Measurements from ENCODE around the gene SNED1.
"Not testable (repeated sequence)": the region's sequence is repeated elsewhere in the genome, so short reads cannot be mapped to it uniquely, and the experiment has no call there.

SNED1 gene

DNA sequence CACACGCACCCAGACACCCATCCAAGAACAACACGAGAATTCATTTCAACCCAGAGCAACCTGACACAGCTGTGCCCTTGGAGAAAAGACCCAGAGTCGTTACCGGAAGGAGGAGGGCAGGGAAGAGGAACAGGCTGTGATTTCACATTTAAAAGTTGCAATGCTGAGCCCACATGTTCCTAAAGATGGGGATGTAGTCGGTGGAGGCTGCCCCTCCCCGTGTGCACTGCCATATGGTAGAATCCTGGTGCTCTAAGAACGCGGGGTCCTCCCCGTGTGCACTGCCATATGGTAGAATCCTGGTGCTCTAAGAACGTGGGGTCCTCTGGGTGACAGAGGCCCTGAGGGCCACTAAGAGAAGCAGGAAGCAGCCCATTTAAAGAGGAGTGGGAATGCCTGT lies 92.8 kb downstream of the SNED1 start:
- no peak for DNase-seq (ENCODE audit: low read depth)
- H3K4me3 ChIP-seq (ENCODE audit: control insufficient read depth, low read depth, low read length), result no peak overlapping the region
- TF ChIP-seq, protein P1, sequence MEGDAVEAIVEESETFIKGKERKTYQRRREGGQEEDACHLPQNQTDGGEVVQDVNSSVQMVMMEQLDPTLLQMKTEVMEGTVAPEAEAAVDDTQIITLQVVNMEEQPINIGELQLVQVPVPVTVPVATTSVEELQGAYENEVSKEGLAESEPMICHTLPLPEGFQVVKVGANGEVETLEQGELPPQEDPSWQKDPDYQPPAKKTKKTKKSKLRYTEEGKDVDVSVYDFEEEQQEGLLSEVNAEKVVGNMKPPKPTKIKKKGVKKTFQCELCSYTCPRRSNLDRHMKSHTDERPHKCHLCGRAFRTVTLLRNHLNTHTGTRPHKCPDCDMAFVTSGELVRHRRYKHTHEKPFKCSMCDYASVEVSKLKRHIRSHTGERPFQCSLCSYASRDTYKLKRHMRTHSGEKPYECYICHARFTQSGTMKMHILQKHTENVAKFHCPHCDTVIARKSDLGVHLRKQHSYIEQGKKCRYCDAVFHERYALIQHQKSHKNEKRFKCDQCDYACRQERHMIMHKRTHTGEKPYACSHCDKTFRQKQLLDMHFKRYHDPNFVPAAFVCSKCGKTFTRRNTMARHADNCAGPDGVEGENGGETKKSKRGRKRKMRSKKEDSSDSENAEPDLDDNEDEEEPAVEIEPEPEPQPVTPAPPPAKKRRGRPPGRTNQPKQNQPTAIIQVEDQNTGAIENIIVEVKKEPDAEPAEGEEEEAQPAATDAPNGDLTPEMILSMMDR (IDR thresholded peaks at IDR 0.05; ENCODE audit: control insufficient read depth, insufficient read depth, low read depth, low read length, missing control alignments), result no peak

DNA sequence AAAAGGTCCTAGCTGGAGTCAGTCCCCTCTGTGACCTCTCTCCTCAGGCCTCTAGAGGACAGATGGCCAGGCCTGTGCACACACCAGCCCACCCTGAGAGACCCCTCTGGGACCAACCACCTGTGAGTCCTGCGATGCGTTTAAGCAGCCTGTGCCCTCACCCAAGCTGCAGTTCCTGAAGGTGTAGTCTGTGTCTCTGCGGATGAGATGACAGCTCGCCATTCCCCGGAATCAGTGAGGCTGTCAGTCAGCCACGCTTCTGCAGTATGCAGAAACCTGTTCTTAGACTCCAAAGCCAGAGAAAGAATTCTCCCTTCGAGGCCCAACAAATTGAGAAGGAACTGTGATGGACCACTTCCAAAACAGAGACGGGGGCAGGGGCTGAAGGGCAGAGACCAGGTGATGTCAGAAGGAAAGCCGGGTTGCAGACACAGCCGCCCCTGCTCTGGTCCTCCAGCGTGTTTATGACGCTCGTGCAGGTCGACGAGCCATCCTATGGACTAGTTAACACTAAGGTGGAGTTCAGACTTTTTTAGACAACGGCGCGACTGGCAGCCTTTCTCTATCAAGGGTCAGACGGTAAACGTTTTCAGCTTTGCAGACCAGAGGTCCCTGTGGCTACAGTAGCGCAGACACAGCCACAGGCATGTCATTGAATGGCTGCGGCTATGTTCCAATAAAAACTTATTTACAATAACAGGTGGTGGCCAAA lies 93.5 kb downstream of the SNED1 start:
- H3K4me3 ChIP-seq (ENCODE audit: control insufficient read depth, low read depth, low read length), result no peak overlapping the region
- DNase-seq (ENCODE audit: low read depth), result no peak
- TF ChIP-seq, protein P1 (IDR thresholded peaks at IDR 0.05; ENCODE audit: control insufficient read depth, insufficient read depth, low read depth, low read length, missing control alignments), result no peak

DNA sequence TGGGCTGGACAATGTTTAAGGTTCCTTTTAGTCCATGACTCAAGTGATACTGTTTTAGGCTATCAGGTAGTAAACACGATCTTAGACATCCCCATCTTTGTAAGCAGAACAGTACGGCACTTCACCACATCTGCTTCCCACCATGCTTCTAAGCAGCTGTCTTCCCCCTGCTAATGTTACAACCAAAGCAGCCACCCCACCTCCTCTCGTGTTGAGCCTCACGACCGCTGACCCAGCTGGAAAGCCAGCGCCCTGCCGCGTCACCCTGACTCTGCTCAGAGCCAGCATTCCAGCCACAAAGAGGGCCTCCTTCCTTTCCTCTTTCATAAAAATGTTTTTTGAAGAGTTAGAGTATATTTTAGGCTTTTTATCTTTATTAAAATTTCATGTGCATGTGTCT lies 94.3 kb downstream of the SNED1 start:
- DNase-seq (ENCODE audit: low read depth), result no peak
- no peak overlapping the region for H3K4me3 ChIP-seq (ENCODE audit: control insufficient read depth, low read depth, low read length)
- TF ChIP-seq, protein P1 (IDR thresholded peaks at IDR 0.05; ENCODE audit: control insufficient read depth, insufficient read depth, low read depth, low read length, missing control alignments), result no peak

DNA sequence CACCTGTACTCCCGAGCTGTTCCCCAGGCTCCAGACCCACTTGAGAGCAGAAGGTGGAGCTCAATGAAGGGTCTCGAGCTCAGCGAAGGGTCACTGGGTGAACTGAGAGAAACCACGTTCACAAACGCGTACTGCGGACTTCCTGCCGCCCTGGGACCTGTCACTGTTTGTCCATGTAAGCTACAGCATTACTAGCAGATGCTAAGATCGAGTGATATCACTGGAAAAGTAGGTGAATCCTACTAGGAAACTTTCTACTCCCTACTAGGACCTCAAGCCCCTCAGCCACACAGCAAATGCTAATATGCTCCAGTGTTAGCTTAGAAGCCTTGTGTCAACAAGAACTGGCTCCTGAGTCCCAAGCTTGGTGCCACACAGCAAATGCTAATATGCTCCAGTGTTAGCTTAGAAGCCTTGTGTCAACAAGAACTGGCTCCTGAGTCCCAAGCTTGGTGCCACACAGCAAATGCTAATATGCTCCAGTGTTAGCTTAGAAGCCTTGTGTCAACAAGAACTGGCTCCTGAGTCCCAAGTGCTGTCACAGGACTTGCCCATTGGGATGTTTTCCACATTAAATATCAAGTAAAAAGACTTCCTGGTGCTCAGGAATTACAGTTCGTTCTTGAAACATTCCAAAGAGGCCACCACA lies 94.8 kb downstream of the SNED1 start:
- DNase-seq (ENCODE audit: low read depth); H3K4me3 ChIP-seq (ENCODE audit: control insufficient read depth, low read depth, low read length): not testable (repeated sequence)

DNA sequence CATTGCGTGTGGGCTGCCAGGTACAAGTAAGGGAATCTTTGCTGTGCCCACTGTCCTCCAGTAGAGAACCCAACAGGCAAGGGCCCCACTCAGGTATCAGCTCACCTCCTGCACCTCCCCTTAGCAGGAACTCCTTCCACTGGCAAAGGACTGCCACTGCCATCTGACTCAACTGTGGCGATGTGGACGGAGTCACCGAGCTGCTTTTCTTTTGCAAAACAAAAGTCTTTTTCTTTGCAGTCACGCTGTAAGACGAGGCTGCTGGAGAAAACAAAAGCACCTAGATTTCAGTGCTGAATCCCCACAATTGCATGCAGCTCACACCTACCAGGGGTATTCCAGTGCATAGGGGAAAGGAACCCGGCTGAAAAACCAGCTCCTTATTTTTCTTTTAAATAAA lies 95.8 kb downstream of the SNED1 start:
- TF ChIP-seq, protein P1 (IDR thresholded peaks at IDR 0.05; ENCODE audit: control insufficient read depth, insufficient read depth, low read depth, low read length, missing control alignments), result no peak
- H3K4me3 ChIP-seq (ENCODE audit: control insufficient read depth, low read depth, low read length), result no peak overlapping the region
- no peak for DNase-seq (ENCODE audit: low read depth)

DNA sequence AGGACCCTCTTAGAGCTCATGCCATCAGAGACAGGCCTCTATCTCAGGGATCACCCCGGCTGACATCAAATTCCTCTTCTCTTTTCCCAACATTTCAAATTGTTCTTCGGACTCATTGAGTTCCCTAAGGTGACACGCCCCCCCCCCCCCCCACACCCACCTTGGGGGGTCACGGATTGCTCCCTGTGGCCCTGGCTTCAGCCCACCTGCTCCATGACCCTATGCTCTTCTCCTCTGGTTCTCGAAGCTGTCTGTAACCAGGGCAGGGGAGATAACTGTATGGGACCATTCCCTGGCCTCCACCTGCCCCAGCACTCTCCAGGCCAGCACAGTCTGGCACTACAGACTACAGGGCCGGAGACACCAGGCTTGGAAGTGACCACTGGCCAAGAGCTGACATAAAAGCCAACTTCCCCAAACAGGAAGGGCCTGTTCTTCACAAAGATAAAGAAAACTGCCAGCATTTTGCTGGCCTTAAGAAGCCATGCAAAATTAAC lies 96.6 kb downstream of the SNED1 start:
- no peak overlapping the region for H3K4me3 ChIP-seq (ENCODE audit: control insufficient read depth, low read depth, low read length)
- DNase-seq (ENCODE audit: low read depth), result no peak
- TF ChIP-seq, protein P1 (IDR thresholded peaks at IDR 0.05; ENCODE audit: control insufficient read depth, insufficient read depth, low read depth, low read length, missing control alignments), result no peak

DNA sequence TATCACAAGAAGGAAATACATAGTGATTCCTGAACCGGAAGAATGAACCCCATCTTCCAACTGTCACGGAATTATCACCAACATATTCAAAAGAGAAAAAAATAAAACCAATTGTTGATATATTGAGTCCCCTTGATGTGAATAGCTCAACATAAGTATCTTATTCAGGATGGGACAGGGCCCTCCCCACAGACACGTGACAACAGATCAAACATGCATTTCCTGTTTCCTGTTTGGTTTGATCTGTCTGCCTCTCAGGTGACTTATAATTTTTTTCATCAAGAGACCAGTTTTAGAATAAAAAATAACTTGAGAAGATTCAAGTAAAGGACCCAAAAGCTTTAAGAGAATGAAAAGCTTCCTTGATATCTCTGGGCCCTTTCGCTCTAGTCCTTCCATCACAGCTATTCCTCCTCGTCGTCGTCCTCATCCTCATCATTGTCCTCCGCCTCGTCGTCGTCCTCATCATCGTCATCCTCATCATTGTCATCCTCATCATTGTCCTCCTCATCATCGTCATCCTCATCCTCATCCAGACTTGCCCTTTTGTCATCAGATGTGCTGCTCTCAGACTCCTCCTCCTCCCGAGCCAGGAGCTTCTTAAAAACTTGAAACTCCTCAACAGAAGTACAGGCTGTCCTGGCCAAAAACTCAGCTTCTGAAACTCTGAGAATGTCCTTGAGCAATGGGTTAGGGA lies 97.3 kb downstream of the SNED1 start:
- TF ChIP-seq, protein P1 (IDR thresholded peaks at IDR 0.05; ENCODE audit: control insufficient read depth, insufficient read depth, low read depth, low read length, missing control alignments), result no peak
- no peak overlapping the region for H3K4me3 ChIP-seq (ENCODE audit: control insufficient read depth, low read depth, low read length)
- DNase-seq (ENCODE audit: low read depth), result no peak

Data from AG09309 (cell line).